GM12892 (cell line): ENCODE data around the gene CCNA1.

Experiments used
- POLR2A ChIP-seq: IDR thresholded peaks from 2 replicates; pipeline ENCODE4 v1.6.1; 2011; ENCODE audit warnings: low read depth, low read length, control low read depth
- POLR2AphosphoS5 ChIP-seq: IDR thresholded peaks from 2 replicates; pipeline ENCODE4 v1.6.1; 2011; ENCODE audit warnings: low read depth, low read length, control low read depth

GRCh38 chr13:36417331-36417730 is 15.0 kb upstream of the CCNA1 start:
- TF ChIP-seq POLR2AphosphoS5 (no peak), POLR2A (no peak)
